GM19463 (cell line): Measurements from ENCODE around the gene TCF12.
A peak's percentile ranks its signal among the peaks of the same experiment; 100 is the strongest.

Source experiments
- ATAC-seq: cut with Tn5 transposase; IDR thresholded peaks from one replicate; pipeline ENCODE4 v1.9.1; 2021; ENCODE audit warnings: mild to moderate bottlenecking, moderate library complexity; ENCODE audit not compliant: unreplicated experiment

Gene TCF12

DNA sequence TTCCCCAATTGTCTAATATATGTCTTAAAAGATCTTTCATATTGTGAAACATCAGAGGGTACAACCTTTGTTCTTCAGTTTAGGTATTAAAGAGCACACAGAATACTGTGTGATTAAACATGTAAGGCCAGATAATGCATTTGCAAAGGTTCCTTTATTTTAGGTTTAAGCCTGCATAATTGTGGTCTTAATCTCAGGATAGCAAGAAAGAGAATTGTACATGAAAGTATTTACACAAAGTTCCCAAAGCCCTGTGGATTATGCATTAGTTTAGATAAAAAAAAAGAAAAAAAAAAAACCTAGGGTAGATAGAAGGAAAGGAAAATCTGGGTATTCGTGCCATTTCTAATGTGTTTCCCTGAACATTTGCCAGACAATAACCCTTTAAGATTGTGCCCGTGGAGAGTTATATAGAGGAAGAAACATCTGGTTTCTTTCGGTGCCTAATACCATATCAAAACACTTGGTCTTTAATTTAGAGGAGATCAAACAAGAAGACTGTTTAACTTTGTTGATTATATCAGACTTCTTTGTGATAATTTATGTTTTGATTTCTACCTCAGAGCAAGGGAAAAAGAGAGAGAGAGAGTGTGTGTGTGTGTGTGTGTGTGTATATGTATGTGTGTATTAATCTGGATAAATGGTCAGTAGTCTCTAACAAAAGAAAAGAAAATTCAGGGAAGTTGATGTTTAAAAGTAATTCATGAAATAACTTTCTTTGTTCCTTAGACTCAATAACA is 318.3 kb downstream of the TCF12 start:
- ATAC-seq: no peak

DNA sequence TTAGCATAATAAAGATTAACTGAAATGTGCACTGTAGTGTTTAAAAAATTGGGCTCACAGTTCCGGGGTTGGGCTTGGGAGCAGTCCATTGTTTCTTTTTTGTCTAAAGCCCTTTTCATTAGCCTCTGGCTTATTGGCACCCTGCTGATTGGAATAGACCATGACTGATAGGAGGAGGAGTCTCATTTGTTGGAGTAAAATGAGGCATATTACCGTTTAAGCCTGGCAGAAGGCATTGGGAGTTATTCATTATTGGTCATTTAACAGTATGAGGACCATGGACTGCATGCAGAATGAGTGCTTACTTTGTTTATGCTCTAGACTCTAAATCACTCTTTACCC is 318.8 kb downstream of the TCF12 start:
- no peak for ATAC-seq

DNA sequence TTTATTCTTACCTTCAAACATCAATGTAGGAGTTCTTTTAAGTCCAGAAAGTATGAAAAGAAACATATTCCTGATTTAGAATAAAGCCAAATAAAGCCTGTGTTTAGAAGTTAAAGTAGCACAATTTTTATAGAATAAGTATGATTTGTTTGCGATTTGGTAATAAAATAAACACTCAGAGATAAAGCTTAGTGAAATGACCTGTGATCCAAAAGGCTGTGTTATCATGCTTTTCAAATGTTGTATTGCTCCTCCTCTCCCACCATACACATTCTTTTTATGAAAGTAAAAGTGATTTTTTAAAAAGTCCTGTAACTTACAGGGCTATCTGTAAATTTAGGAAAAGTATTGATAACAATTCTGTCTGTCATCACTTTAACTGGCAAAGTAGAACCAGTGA is 319.2 kb downstream of the TCF12 start:
- no peak for ATAC-seq

DNA sequence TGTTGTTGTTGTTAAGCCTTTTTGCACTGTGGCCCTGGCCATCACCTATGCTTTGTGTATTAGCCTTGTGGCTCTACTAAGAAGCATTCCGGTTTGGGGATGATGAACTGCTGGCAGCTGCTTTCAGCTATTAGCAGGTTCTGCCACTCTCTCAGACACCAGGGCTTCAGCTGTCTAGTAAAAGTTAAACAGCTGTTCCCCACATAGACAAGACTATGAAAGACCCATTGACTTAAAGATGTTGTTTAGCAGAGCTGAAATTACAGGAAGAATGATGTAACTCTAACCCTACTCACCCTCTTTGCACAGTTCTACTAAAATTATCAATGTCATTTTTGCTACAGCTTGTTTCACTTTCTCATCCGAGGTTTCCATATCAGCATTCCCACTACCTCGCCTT is 326.7 kb downstream of the TCF12 start:
- no peak for ATAC-seq

DNA sequence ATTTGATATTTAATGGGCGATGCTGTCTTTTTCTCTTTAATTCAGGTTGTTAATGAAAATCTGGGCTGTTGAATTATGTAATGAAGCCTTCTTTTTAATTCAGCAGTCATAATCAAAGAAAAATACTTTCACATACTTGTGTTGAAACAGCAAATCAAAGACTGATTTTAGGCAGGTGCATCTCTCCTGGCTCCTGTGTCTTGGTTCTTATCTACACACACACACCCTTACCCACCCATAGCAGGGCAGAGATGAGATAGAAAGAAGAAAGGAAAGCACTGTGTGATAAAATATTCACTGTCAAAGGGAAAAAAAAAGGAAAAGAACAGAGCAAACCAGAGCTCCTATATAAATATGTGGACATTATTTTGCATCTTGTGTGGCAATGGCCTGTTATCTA is 327.3 kb downstream of the TCF12 start:
- ATAC-seq: no peak

DNA sequence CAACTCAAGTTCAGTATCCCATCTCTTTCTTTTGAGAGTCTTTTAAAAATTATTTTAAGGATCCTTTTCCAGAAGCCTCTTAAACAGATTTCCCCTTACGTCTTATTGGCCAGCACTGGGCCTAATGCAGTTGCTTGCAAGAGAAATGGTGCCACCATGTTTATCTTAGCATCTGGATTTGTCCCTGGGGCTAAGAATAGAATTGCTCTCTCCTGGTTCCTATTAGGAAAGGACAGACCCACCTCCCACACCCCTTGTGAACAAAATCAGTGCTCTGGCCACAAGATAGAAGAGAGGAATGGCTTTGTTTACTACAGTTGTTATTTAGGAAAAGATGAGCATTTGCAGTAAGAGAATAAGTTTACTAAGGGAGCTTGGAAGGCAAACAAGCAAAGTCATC is 329.6 kb downstream of the TCF12 start:
- ATAC-seq: no peak

DNA sequence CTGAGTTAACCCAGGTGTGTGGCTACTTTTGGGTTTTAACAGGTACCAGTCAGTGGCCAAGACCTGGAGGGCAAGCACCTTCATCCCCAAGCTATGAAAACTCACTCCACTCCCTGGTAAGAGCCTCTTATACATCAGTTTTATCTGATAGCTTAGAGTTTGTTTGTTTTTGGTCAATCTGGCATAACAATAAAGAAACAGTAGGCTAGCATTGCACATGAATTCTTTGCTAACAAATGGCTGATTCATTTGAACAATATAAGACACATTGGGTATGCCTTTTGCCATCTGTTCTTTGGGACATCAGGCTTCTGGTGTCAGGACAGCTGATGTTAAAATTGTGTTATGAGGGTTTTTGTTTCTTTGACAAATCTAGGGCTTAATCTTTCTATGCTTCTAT is 332.9 kb downstream of the TCF12 start:
- ATAC-seq: no peak

DNA sequence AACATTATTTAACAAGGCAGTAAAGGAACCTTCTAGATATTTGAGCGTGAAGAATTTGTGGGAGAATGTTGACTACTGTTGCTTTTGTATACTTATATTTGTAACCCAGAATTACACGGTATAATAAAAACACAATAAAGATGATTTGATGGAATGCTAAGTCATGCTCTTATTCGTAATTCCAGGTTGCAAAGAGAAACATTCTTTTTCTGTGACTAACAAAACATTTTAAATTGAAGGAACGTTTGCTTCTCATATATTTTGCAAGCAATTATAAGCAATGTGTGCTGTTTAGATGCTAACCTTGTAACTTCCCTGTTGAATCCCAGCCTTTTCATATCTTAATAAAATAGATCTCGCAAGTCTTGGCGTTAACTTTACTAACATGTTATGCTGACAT is 333.5 kb downstream of the TCF12 start:
- no peak for ATAC-seq

DNA sequence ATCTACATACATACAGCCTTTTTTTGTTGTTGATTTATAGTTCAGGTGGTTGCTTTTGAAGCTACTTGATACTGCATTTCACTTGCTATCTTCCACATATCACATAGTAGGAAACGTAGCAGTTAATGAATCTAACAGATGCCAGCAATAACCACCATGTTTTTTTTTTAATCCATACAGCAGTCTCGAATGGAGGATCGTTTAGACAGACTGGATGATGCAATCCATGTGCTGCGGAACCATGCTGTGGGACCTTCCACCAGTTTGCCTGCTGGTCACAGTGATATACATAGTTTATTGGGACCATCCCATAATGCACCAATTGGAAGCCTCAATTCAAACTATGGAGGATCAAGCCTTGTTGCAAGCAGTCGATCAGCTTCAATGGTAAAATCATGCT is 334.6 kb downstream of the TCF12 start:
- no peak for ATAC-seq

DNA sequence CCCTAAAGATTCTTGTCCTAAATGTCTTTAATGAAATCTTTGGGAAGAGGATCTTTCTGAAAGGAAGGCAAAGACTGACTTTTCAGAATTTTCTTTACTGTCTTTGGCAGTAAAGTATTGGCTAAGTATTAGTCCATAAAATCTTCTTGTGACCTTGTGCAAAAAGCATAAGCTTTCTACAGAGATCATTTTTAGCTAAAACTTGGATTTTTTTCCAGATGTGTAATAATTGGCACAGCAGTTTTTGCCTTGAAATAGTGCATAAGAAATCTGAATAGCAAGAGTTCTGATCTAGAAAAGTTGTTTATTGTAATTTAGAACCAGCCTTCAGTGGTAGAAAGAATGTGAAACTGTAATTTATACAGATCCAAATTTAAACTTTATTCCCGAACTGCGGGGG is 335.1 kb downstream of the TCF12 start:
- no peak for ATAC-seq

DNA sequence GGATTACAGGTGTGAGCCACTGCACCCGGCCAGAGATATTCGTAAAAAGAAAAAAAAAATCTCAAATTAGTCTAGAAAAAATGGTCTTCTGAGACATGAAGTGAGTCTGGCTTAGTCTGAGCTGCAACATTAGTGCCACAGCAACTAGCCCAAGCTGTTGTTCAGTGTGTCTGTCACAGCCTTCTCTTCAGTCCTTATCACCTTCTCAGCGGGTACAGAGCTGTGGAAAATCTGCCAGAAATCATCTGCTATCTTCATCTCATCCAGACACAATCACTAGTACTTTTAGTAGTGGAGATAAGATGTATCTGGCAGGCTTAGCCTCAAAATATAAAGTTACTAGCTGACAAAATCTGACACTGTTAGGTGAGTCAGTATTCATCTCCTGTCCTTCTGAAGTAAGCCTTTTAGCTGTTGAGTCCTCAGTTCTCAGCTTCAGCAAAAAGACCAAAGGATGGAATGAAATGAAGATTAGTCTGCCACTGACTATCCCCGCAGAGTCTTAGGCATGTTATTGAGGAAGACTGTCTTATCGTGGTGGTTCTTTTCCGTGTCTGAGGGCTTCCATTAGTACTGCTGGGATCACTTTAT is 337.4 kb downstream of the TCF12 start:
- ATAC-seq: no peak

DNA sequence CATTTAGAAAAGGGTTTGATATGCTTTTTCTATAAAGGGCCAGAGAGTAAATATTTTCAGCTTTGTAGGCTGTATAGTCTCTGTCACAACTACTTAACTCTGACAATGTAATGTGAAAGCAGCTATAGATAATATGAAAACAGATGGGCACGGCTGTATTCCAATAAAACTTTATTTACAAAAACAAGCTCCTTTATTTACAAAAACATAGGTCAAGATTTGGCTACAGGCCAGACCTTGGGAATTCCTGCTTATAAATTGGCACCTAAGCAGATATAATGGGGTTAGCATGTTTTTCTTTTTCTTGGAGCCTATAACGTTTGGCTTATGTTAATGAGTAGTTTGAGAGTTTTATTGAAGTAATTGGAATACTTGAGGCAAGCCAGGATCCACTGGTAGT is 338.5 kb downstream of the TCF12 start:
- no peak for ATAC-seq

DNA sequence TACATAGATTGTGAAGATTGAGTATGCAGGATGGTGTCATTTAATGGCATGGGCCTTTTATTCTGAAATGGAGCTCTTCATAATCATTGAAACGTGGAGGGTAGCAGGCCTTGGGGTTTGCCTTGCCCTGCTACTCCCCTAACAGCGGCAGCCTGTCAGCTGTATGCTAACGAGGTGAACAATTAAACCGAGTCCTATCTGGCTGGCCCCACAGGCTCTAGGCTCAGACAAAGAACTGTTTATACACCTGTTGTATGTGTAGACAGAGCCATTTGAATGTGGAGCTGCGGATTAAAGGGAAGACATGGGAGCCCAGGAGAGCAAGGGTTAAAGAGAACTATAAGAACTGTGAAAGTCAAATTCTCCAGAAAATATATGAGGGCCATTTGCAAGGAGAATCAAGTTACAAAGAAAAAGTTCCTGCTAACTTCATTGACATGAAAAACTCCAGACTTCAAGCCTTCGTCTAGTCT is 341.2 kb downstream of the TCF12 start:
- peak; percentile 87 for ATAC-seq

DNA sequence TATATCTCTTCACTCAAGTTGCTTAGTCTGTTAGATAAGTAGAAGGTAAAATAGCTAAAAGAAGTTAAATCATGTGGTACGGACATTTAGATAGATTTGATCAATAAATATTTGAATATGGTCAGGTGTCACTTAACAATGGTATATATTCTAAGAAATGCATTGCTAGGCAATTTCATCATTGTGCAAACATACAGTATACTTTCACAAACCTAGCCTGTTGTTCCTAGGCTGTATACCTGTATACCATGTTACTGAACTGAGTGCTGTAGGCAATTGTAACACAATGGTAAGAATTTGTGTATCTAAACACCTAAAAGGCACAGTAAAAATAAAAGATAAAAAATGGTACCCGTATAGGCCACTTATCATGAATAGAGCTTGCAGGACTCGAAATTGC is 345.1 kb downstream of the TCF12 start:
- no peak for ATAC-seq

DNA sequence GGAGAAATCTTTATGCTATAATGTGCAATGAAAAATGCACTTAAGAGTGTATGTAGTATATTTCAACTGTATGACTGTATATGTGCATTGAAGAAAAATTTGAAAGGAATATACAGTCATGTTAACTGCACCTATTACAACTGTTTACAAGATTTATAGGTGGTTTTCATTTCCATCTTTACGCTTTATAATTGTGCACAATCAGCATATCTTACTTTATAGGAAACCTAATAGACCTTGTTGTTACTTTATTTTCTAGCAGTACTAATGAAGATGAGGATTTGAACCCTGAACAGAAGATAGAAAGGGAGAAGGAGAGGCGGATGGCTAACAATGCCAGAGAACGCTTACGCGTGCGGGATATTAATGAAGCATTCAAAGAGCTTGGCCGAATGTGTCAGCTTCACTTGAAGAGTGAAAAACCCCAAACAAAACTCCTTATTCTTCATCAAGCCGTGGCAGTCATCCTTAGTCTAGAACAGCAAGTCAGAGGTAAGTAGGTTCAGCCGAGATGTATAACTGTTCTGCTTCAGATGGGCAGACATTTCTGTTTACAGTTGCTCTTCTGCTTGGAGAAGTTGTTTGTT is 354.4 kb downstream of the TCF12 start:
- no peak for ATAC-seq

DNA sequence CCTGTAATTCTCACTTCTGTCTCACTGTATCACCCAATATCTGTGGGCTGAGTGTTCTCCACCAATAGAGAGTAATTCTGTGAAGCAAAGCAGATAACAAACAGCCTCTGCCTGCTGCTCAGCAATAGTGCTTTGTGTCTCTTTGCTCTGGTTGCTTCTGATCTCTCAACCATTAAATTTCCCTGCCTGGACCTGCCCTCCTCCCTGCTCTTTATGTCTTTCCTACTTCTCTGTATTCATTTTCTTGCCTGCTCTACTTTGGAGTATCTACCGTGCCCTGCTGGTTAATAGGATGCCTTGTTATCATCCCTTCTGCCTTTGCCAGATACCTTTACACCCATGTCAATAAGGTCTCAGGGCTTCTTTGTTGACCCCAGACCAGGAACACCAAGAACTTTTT is 355.0 kb downstream of the TCF12 start:
- no peak for ATAC-seq

DNA sequence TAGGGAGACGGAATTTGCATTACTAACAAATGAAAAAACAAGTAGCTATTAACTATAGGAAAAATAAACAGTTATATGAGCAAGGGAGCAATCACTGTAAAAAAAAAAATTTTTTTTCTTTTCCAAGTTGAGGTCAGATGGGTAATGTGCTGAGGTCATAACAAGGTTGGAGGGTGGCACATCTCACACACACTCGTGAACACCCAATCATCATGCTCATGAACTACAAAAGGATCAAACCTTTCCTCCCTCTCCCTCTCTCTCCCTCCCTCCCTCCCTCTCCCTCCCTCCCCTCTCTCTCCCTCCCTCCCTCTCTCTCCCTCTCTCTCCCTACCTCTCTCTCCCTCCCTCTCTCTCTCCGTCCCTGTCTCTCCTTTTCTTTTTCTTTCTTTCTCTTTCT is 360.0 kb downstream of the TCF12 start:
- ATAC-seq: no peak

DNA sequence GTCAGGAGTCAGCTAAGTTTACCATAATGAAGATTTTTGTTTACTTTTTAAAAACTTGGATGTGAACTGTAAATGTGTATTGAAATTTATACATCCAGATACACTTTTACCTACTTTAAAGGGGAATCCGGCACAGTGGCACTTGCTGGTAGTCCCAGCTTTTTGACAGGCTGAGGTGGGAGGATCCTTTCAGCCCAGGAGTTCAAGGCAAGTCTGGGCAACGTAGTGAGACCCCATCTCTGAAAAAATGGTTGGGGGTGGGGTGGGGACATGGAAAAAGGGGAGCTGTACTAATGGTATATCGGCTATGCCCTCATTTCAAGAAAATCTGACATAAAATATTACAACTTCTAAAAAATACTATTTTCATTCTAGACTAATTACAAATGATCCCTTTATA is 362.0 kb downstream of the TCF12 start:
- no peak for ATAC-seq

DNA sequence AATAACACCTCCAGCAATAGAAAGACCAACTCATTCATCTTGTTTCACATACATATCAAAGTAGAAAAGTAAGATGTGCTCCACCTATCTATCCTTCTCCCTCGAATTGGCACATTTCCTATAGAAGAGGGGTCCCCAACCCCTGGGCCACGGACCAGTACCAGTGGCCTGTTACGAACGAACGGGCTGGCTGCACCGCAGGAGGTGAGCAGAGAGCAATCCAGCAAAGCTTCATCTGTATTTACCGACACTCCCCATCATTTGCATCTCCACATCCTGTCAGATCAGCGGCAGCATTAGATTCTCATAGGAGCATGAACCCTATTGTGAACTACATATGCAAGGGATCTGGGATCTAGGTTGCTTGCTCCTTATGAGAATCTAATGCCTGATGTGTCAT is 362.9 kb downstream of the TCF12 start:
- no peak for ATAC-seq

DNA sequence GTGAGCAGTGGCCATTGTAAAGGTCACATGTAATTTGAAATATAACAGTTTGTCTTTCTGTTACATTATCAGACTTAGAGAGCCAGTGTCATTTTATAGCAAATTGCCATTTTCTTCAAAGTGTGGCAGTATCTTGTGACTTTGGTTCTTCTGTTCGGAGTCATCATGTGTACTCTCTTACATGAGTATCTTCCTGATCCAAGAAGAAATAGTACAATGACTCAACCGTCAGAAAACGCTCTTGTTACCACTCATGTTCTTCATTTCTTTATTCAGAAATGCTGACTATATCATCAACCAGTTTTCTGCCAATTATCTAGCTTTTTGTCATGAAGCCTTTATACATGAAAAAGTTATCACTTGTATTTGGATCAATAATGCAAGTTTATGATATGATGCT is 364.2 kb downstream of the TCF12 start:
- ATAC-seq: no peak

DNA sequence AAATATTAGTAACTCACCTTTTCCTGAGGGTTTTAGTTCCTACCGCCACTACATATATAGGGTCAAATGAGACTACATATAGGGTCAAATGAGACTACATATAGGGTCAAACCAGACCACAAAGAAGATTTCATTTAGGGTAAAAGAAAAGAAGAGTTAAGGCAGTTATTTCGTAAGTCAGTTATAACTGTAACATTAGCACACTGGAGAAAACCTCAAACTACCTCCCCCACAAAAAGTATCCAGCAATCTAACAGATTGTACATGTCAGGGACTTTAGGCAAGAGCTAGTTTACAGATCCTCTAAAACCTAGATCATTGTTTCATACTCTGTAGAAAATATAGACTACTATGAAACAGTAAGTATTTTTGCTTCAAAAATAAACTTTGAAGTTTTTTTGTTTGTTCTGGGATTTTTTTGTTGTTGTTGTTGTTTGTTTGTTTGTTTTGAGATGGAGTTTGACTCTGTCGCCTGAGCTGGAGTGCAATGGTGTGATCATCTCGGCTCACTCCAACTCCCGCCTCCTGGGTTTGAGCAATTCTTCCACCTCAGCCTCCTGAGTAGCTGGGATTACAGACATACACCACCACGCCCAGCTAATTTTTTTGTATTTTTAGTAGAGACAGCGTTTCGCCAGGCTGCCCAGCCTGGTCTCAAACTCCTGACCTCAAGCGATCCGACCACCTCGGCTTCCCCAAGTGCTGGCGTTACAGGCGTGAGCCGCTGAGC is 365.5 kb downstream of the TCF12 start:
- no peak for ATAC-seq

DNA sequence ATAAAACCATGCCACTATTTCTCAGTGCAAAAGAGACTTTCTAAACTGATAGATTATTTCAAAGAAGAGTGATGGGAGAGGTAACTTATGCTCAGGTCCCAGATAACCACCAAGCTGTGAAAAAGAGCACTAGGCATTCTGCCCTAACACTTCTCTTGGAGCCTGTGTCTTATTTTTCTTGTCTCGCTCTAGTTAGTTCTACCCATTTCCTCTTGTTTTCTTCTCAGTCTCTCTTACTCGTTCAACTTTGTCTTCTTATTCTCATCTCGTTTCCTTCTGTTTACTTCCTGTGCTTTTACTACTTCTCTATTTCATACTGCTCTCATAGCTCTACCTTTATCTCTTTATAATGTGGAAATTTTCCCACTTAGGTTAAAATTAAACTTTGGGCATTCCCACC is 366.1 kb downstream of the TCF12 start:
- no peak for ATAC-seq
